Caco-2 (cell line): ENCODE results near the gene ZNF563. TPM values are rescaled to one million over a fixed set of nuclear protein-coding genes. Genes with fewer than 3 reads are reported as not detected.

Source experiments
- BruUV-seq: library from RNA; stranded (reverse); fragments of 400-500 nt; replicated peaks from 2 replicates; lab custom pipeline; 2021; lab: Mats Ljungman, UMichigan
- CTCF ChIA-PET: fragments of 300-600 bp; sonication (Branson Sonifier 250); formaldehyde crosslinking; loops from one replicate; lab custom pipeline; 2022; ENCODE audit warnings: antibody characterized with exemption; lab: Charles Lee
- POLR2A ChIA-PET: fragments of 300-600 bp; sonication (Branson Sonifier 250); formaldehyde crosslinking; loops from one replicate; lab custom pipeline; 2022; ENCODE audit warnings: antibody characterized with exemption; lab: Charles Lee
- DNase-seq, 2 experiments: peaks; one replicate each; pipeline versions ENCODE4 v3.0.0 to v3.0.0-alpha.2; 2020 to 2022
- H3K27me3 ChIP-seq: replicated peaks from 2 replicates; pipeline ENCODE4 v1.6.0; 2011; ENCODE audit warnings: low read length; ENCODE audit not compliant: control insufficient read depth, insufficient read depth
- H3K36me3 ChIP-seq: 2 replicates; pipeline ENCODE4 v1.5.1; 2011; ENCODE audit warnings: low read length; ENCODE audit not compliant: control insufficient read depth, insufficient read depth
- H3K4me1 ChIP-seq: fragments of 250-450 bp; sonication (Bioruptor Pico); 2 replicates; pipeline ENCODE4 v1.5.1; 2020; ENCODE audit warnings: mild to moderate bottlenecking
- H3K4me3 ChIP-seq: 2 replicates; pipeline ENCODE4 v1.5.1; 2011; ENCODE audit warnings: low read depth, mild to moderate bottlenecking, control low read depth, low read length
- H3K9me3 ChIP-seq: fragments of 250-450 bp; sonication (Bioruptor Pico); 2 replicates; pipeline ENCODE4 v1.5.1; 2020; ENCODE audit warnings: mild to moderate bottlenecking, moderate library complexity
- H3K27ac Mint-ChIP-seq: one replicate; pipeline ENCODE4 v1.8.0; 2022; ENCODE audit warnings: mixed read lengths; ENCODE audit not compliant: unreplicated experiment
- H3K27me3 Mint-ChIP-seq: one replicate; pipeline ENCODE4 v1.8.0; 2022; ENCODE audit warnings: mixed read lengths; ENCODE audit not compliant: insufficient read depth, unreplicated experiment
- H3K36me3 Mint-ChIP-seq: one replicate; pipeline ENCODE4 v1.8.0; 2022; ENCODE audit warnings: mild to moderate bottlenecking, mixed read lengths; ENCODE audit not compliant: insufficient read depth, unreplicated experiment
- H3K4me1 Mint-ChIP-seq: one replicate; pipeline ENCODE4 v1.8.0; 2022; ENCODE audit warnings: low read depth, mixed read lengths; ENCODE audit not compliant: unreplicated experiment
- H3K4me3 Mint-ChIP-seq: one replicate; pipeline ENCODE4 v1.8.0; 2022; ENCODE audit warnings: mild to moderate bottlenecking, moderate library complexity, mixed read lengths; ENCODE audit not compliant: unreplicated experiment
- H3K9me3 Mint-ChIP-seq: one replicate; pipeline ENCODE4 v1.8.0; 2022; ENCODE audit warnings: mixed read lengths; ENCODE audit not compliant: unreplicated experiment
- intact Hi-C: fragments of 100-400 bp; cut with micrococcal nuclease; formaldehyde crosslinking; loops from one replicate; pipeline ENCODE4 v1.10.0; 2022; ENCODE audit not compliant: unreplicated experiment
- total RNA-seq: library from RNA; stranded (reverse); gene quantifications from 2 replicates; pipeline ENCODE4 v1.2.3, GENCODE V29; 2022
- TF ChIP-seq, protein P1 (sequence below), 2 experiments: fragments of 200-600 bp in 1 of 2; IDR thresholded peaks; 1 replicate in 1 of 2; 2 replicates in 1 of 2; pipeline versions ENCODE4 v1.5.1 to v1.8.0; 2011 to 2022; ENCODE audit warnings: antibody characterized with exemption in 1 of 2, control low read depth in 1 of 2, inconsistent platforms in 1 of 2, low read depth in 1 of 2, low read length in 1 of 2, mild to moderate bottlenecking in 1 of 2, moderate library complexity in 1 of 2; ENCODE audit not compliant: insufficient read depth in 1 of 2, severe bottlenecking in 1 of 2, unreplicated experiment in 1 of 2

The ZNF563 gene
- total RNA-seq, 1 experiment from 2014 or later: 3.0 TPM

DNA sequence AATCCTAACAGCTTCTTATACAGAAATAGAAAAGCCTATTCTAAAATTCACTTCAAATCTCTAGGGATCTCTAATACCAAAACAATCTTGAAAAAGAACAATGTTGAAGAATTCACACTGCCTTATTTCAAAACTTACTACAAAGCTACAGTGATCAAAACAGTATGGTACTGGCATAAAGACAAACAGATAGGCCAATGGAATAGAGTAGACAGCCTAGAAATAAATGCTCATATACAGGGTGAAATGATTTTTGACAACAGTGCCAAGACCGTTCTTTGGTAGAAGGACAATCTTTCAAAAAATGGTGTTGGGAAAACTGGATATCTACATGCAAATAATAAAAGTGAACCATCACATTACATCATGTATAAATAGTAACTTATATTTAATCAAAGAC is 11.8 kb upstream of the ZNF563 start:
- H3K27me3 Mint-ChIP-seq: no peaks in the 10 kb centered on the region
- CTCF ChIA-PET: no interaction called here
- H3K36me3 Mint-ChIP-seq: peaks cover under 1% of the 10 kb centered on the region
- Histone ChIP-seq H3K9me3 (peaks cover 20% of the 10 kb centered on the region), H3K27me3 (no peaks in the 10 kb centered on the region), H3K4me1 (no peaks in the 10 kb centered on the region), H3K4me3 (no peak overlapping the region), H3K36me3 (no peaks in the 10 kb centered on the region)
- H3K4me3 Mint-ChIP-seq: no peak overlapping the region
- no peak overlapping the region for H3K27ac Mint-ChIP-seq
- H3K4me1 Mint-ChIP-seq: no peaks in the 10 kb centered on the region
- intact Hi-C loops: no loop called here
- peaks cover 30% of the 10 kb centered on the region for H3K9me3 Mint-ChIP-seq
- POLR2A ChIA-PET: no interaction called here
- DNase-seq: no peak
- BruUV-seq: no TSS peak
- TF ChIP-seq, protein P1, sequence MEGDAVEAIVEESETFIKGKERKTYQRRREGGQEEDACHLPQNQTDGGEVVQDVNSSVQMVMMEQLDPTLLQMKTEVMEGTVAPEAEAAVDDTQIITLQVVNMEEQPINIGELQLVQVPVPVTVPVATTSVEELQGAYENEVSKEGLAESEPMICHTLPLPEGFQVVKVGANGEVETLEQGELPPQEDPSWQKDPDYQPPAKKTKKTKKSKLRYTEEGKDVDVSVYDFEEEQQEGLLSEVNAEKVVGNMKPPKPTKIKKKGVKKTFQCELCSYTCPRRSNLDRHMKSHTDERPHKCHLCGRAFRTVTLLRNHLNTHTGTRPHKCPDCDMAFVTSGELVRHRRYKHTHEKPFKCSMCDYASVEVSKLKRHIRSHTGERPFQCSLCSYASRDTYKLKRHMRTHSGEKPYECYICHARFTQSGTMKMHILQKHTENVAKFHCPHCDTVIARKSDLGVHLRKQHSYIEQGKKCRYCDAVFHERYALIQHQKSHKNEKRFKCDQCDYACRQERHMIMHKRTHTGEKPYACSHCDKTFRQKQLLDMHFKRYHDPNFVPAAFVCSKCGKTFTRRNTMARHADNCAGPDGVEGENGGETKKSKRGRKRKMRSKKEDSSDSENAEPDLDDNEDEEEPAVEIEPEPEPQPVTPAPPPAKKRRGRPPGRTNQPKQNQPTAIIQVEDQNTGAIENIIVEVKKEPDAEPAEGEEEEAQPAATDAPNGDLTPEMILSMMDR (IDR thresholded peaks at IDR 0.05; ENCODE audit: insufficient read depth in 1 of 2, low read depth in 1 of 2, low read length in 1 of 2, severe bottlenecking in 1 of 2, unreplicated experiment in 1 of 2): no peak

DNA sequence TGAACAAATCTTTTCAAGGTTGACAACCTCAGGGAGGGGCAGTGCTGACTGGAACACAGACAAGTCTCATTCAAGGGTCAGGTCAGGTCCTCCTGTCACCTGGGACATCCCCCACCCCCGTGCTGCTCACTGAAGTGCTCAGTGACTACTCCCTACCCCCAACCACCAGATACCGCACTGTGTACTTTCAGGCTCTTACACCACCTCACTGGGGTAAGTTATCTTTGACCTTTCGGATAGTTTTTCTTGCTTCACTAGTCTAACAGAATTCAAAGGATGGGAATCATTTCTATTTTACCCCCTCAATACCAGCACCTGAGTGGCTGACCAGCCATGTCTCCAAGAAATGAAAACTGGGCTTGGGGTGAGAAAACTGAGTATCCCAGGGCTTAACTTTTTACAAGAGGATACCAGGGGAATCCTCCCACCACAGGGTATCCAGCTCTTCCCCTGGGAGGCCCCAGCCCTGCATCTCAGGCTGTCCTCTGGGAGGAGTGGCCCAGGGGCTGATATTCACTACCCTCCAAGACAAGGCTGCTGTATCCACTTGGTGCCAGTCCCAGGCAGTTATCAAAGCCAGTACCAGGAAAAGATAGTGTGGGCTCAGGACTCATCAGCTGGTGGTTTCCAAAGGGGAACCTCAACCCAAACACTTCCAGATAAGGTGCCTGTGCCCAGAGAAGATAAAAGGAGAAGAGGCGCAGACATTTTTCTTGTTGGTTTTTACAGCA is 2.1 kb downstream of the ZNF563 start:
- POLR2A ChIA-PET: interaction anchor here (2.5 kb wide), 1 partner anchor 34 kb away, joined by 18 read pairs; the partner anchor contains the start of gene ZNF442

DNA sequence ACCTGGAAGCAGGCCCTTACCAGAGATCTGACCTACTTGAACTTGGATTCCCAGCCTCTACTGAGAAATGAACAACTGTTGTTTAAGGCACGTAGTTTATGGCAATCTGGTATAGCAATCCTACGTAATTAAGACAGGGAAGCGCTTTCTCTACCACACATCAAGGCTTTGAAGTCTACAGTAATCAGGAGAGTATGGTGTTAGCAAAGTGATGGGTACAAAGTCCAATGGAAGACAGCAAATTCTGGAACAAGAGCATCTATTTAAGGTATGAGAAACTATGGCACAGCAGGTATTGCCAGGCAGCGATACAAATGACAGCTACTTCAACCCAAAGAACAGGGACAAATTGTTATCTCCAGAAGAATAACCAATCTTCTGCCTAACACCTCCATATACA is 3.1 kb downstream of the ZNF563 start:
- H3K27me3 ChIP-seq: no peaks in the 10 kb centered on the region
- no peak overlapping the region for H3K27ac Mint-ChIP-seq
- CTCF ChIA-PET: no interaction called here
- H3K9me3 Mint-ChIP-seq: no peaks in the 10 kb centered on the region
- H3K36me3 ChIP-seq: no peaks in the 10 kb centered on the region
- no peak overlapping the region for H3K4me3 ChIP-seq
- H3K4me3 Mint-ChIP-seq: peak overlapping the region; percentile 92
- intact Hi-C loops: no loop called here
- no peaks in the 10 kb centered on the region for H3K9me3 ChIP-seq
- TF ChIP-seq, protein P1 (IDR thresholded peaks at IDR 0.05; ENCODE audit: insufficient read depth in 1 of 2, low read depth in 1 of 2, low read length in 1 of 2, severe bottlenecking in 1 of 2, unreplicated experiment in 1 of 2): no peak
- no TSS peak for BruUV-seq
- peaks cover 15% of the 10 kb centered on the region for H3K4me1 Mint-ChIP-seq
- H3K4me1 ChIP-seq: peaks cover 14% of the 10 kb centered on the region
- H3K27me3 Mint-ChIP-seq: no peaks in the 10 kb centered on the region
- POLR2A ChIA-PET: no interaction called here
- H3K36me3 Mint-ChIP-seq: peaks cover 9% of the 10 kb centered on the region
- DNase-seq: no peak

More for the DNA sequence above, 2.1 kb downstream of the ZNF563 start:
- no TSS peak for BruUV-seq
- intact Hi-C loops: no loop called here
- H3K4me3 ChIP-seq: no peak overlapping the region
- peaks cover 14% of the 10 kb centered on the region for H3K4me1 ChIP-seq
- no peaks in the 10 kb centered on the region for H3K27me3 Mint-ChIP-seq
- TF ChIP-seq, protein P1 (IDR thresholded peaks at IDR 0.05; ENCODE audit: insufficient read depth in 1 of 2, low read depth in 1 of 2, low read length in 1 of 2, severe bottlenecking in 1 of 2, unreplicated experiment in 1 of 2): no peak
- H3K27me3 ChIP-seq: no peaks in the 10 kb centered on the region
- peak; percentile 54 to 57 for DNase-seq
- peak overlapping the region; percentile 92 for H3K4me3 Mint-ChIP-seq
- peaks cover 9% of the 10 kb centered on the region for H3K36me3 Mint-ChIP-seq
- peaks cover 2% of the 10 kb centered on the region for H3K9me3 Mint-ChIP-seq
- H3K27ac Mint-ChIP-seq: peak overlapping the region; percentile 59
- CTCF ChIA-PET: no interaction called here
- H3K4me1 Mint-ChIP-seq: peaks cover 9% of the 10 kb centered on the region
- H3K36me3 ChIP-seq: no peaks in the 10 kb centered on the region
- no peaks in the 10 kb centered on the region for H3K9me3 ChIP-seq
